Skeletal muscle satellite cell (primary cell): ENCODE data around the gene OR7C1. TPM values are rescaled to one million over a fixed set of nuclear protein-coding genes. Genes with fewer than 3 reads are reported as not detected.

Experiments
- H3K27me3 ChIP-seq: 2 replicates; pipeline ENCODE4 v1.7.0; 2013; ENCODE audit warnings: low read length; ENCODE audit not compliant: control insufficient read depth, insufficient read depth
- H3K36me3 ChIP-seq: 2 replicates; pipeline ENCODE4 v1.7.0; 2013; ENCODE audit warnings: mild to moderate bottlenecking, control low read depth, low read length; ENCODE audit not compliant: insufficient read depth
- H3K4me1 ChIP-seq: 2 replicates; pipeline ENCODE4 v1.7.0; 2013; ENCODE audit warnings: low read length; ENCODE audit not compliant: control insufficient read depth, insufficient read depth
- H3K4me2 ChIP-seq: 2 replicates; pipeline ENCODE4 v1.7.0; 2013; ENCODE audit warnings: mild to moderate bottlenecking, low read length
- H3K4me3 ChIP-seq: 2 replicates; pipeline ENCODE4 v1.7.0; 2013; ENCODE audit warnings: low read length
- H3K9ac ChIP-seq: 2 replicates; pipeline ENCODE4 v1.7.0; 2013; ENCODE audit warnings: mild to moderate bottlenecking, low read depth, low read length, moderate library complexity
- H3K9me3 ChIP-seq: replicated peaks from 2 replicates; pipeline ENCODE4 v1.7.0; 2013; ENCODE audit warnings: mild to moderate bottlenecking, control low read depth, low read length
- total RNA-seq: library from RNA; depleted of rRNA; stranded (reverse); fragments of >200 nt; gene quantifications from 2 replicates; pipeline ENCODE4 v1.2.3, GENCODE V29; 2012; rRNA removed

Gene OR7C1
- under 0.01 TPM in 1 of 2 replicates, not detected in the other for total RNA-seq

DNA sequence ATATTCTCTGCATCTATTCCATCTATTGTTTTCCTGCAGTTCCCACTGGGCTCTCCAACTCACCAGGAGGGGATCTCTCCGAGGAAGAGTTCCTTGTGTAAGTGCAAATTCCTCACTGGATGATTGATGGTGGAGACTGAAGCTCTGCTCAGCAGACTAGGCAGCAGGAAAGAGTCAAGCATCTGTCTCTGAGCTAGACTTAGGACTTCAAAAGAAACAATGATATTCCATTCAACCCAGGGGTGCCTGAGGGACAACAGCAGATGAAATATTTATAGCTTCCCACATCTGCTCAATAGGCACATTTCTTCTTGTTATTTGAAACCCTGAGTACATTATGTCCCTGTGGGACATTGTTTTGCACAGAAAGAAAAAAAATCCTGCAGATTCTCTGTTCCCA, at the start of gene OR7C1, which contains the start of gene OR7A5:
Gene OR7C1 (minus strand): TSS at position 175 of the 400 bp plus-strand sequence. CDS start 35,049 bp downstream, outside the sequence.
Gene OR7A5 (minus strand): TSS at position 175 of the 400 bp plus-strand sequence. CDS start 6,944 bp downstream, outside the sequence.
- H3K4me1 ChIP-seq = no peaks in the 10 kb centered on the region
- no peak within 1 kb of the TSS for H3K4me3 ChIP-seq
- peak within 1 kb of the TSS; percentile 16 for H3K4me2 ChIP-seq
- no peaks in the 10 kb centered on the region for H3K36me3 ChIP-seq
- H3K9me3 ChIP-seq = no peaks in the 10 kb centered on the region
- H3K9ac ChIP-seq = no peak within 1 kb of the TSS
- H3K27me3 ChIP-seq = no peaks in the 10 kb centered on the region

DNA sequence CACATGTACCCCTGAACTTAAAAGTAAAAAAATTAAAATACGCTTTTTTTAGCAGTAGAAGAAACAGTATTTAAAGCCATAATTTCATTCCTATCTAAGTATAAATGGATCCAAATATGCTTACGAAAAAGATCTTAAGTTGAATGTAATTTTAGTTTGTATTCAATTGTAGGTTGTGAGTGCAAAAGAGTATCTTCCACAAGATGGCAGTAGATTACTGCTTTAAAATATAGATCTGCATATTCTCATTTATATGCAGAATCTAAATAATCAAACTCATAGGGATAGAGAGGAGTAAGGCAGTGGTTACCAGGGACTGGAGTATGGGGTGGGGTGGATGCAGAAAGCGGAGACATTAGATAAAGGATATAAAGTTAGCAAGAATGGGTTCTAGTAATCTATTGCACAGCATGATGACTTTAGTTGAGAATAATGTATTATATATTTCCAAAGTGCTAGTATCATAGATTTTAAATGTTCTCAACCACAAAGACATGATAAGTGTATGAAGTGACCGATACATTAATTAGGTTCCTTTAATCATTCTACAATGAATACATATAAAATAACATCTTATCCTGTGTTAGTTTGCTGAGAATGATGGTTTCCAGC, 36.7 kb upstream of the OR7C1 start:
- no peak overlapping the region for H3K9ac ChIP-seq
- H3K4me3 ChIP-seq = no peak overlapping the region
- H3K9me3 ChIP-seq = no peaks in the 10 kb centered on the region
- no peaks in the 10 kb centered on the region for H3K27me3 ChIP-seq
- H3K4me2 ChIP-seq = no peak overlapping the region
- no peaks in the 10 kb centered on the region for H3K4me1 ChIP-seq
- no peaks in the 10 kb centered on the region for H3K36me3 ChIP-seq

DNA sequence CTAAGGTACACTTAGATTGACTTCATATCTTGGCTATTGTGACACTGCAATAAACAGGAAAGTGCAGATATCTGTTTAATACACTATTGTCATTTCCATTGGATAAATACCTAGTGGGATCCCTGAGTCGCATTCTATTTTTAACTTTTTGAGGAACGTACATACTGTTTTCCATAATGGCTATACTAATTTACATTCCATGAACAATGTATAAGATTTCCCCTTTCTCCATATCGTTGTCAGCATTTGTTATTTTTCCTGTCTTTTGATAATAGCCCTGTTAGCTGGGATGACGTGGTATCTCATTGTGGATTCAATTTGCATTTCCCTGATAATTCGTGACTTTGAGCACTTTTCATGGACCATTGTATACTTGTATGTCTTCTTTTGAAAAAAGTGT, 33.5 kb upstream of the OR7C1 start:
- Histone ChIP-seq H3K27me3 (no peaks in the 10 kb centered on the region), H3K9me3 (no peaks in the 10 kb centered on the region), H3K4me2 (no peak overlapping the region), H3K4me1 (no peaks in the 10 kb centered on the region), H3K4me3 (no peak overlapping the region), H3K36me3 (no peaks in the 10 kb centered on the region), H3K9ac (no peak overlapping the region)

DNA sequence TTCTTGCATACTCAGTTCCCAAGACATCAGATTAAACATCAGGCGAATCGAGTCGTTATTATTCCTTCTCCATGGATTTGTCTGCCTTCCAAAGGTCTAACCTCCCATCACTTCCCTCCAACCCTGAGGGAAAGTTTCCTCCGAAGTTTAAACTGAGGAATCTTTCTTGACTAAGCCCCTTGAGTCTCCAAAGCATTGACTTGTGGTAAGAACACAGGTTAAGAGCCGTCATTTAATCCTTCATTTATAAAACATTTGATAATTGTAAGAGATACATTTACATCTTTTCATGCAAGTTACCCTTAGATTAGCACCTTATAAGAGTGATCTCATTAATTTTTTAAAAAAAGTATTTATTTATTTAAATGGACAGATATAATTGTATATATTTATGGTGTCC, 13.8 kb upstream of the OR7C1 start, which contains the start of gene OR7A10:
Gene OR7A10 (minus strand): TSS at position 101 of the 400 bp plus-strand sequence. CDS start 7,045 bp downstream, outside the sequence.
- Histone ChIP-seq H3K4me3 (no peak within 1 kb of the TSS), H3K27me3 (no peaks in the 10 kb centered on the region), H3K9ac (no peak within 1 kb of the TSS), H3K4me2 (no peak within 1 kb of the TSS), H3K36me3 (no peaks in the 10 kb centered on the region), H3K4me1 (peaks cover 3% of the 10 kb centered on the region), H3K9me3 (no peaks in the 10 kb centered on the region)

DNA sequence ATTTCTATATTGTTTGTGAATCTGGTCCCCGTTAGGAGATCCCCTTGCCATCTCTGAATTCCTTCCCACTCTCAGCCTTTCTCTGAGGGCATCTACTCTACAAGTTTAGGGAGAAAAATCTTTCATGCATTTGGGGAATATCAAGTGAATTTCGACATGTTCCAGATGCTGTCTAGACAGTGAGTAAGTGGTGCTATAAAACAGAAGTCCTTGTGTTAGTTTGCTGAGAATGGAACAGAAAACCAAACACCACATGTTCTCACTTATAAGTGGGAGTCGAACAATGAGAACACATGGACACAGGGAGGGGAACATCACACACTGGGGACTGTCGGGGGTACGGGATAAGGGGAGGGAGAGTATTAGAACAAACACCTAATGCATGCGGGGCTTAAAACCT, 8.6 kb upstream of the OR7C1 start:
- Histone ChIP-seq H3K9ac (no peak overlapping the region), H3K36me3 (no peaks in the 10 kb centered on the region), H3K27me3 (no peaks in the 10 kb centered on the region), H3K4me2 (no peak overlapping the region), H3K4me3 (no peak overlapping the region), H3K4me1 (peaks cover 3% of the 10 kb centered on the region), H3K9me3 (no peaks in the 10 kb centered on the region)

DNA sequence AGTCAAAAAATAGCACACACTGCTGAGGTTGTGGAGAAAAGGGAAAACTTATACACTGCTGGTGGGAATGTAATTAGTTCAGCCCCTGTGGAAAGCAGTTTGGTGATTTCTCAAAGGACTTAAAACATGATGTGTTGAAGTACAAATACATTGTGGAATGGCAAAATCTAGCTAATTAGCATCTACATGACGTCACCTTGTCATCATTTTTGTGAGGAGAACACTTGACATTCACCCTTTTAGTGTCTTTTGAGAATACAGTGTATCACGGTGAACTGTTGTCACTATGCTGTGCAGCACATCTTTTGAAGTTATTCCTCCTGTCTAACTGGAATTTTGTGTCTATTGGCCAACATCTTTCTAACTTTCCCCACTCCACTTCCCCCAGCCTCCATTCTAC, 8.2 kb upstream of the OR7C1 start:
- Histone ChIP-seq H3K4me3 (no peak overlapping the region), H3K4me2 (no peak overlapping the region), H3K27me3 (no peaks in the 10 kb centered on the region), H3K36me3 (no peaks in the 10 kb centered on the region), H3K9ac (no peak overlapping the region), H3K4me1 (peaks cover 3% of the 10 kb centered on the region), H3K9me3 (no peaks in the 10 kb centered on the region)

DNA sequence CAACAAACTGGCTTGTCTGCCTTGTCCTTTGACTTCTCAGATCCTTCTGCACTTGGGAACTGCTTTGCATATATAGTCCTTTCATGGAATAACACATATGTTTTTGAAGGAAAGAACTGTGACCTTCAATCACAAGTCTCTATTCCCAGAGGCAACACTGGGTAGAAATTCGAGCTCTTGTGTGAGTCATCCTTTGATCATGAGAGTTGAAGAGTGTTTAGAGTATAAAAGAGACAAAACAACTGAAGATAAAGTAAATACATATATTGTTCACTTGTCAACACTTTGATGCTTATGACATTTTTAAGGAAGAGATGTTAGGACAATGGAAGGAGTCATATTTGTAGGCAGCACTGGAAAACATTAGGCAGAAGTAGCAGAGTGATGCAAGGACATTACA, 5.2 kb upstream of the OR7C1 start:
- Histone ChIP-seq H3K9ac (no peak overlapping the region), H3K27me3 (no peaks in the 10 kb centered on the region), H3K9me3 (no peaks in the 10 kb centered on the region), H3K4me3 (no peak overlapping the region), H3K4me2 (no peak overlapping the region), H3K36me3 (no peaks in the 10 kb centered on the region), H3K4me1 (peaks cover 3% of the 10 kb centered on the region)

DNA sequence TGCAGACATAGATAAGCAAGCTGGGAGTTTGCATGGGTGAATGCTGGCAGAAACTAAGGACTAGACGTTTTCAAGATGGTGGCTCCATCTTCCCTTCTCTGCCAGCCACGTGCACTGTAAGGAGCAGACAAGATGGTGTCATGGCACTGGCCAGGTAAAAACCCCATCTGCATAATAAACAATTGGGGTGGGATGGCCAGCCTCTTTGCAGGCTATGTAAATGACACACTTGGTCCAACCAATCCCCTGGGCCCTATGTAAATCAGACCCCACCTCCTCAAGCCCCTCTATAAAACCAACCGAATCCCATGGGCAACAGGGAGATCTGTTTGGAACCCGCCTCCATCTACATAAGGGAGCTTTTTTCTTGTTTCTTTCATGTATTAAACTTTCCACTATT, 2.4 kb upstream of the OR7C1 start:
- no peaks in the 10 kb centered on the region for H3K27me3 ChIP-seq
- no peak overlapping the region for H3K4me3 ChIP-seq
- H3K4me2 ChIP-seq = no peak overlapping the region
- no peaks in the 10 kb centered on the region for H3K4me1 ChIP-seq
- H3K9me3 ChIP-seq = no peaks in the 10 kb centered on the region
- no peaks in the 10 kb centered on the region for H3K36me3 ChIP-seq
- H3K9ac ChIP-seq = no peak overlapping the region

DNA sequence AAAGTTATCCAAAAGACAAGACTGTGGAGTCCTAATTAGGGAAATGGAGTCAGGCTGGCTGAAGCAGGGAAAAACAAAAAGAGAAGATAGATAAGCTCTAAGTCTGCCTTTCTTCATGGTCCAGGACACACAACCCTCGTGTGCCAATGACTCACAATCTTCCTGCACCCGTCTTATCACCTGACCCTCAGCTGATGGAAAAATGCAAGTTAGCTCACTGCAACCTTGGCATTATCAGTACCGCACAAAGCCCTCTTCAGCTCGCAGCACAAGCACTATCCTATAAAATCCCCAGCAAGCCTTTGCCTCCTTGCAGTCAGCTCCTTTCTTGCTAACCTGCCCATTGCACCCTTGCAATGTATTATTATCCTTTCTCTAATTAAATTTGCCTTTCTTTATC, 4.3 kb downstream of the OR7C1 start:
- H3K9ac ChIP-seq = no peak overlapping the region

DNA sequence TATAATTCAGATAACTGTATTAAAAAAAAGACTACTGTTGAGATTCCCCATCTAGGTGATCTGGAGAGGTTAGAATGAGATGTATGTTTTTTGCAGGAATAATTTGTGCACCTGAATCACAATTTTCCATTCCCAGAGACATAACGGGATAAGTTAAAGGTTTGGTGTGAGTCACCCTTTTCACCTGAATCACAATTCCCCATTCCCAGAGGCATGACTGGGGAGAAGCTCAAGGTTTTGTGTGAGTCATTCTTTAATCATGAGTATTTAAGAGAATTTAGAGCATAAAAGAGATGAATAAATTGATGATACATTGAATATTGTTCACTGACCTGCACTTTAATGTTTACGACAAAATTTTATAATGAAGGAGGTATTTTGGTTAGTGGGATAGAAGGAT, 9.0 kb downstream of the OR7C1 start:
- no peaks in the 10 kb centered on the region for H3K36me3 ChIP-seq
- no peaks in the 10 kb centered on the region for H3K9me3 ChIP-seq
- H3K27me3 ChIP-seq = no peaks in the 10 kb centered on the region
- H3K4me2 ChIP-seq = no peak overlapping the region
- no peak overlapping the region for H3K4me3 ChIP-seq
- H3K9ac ChIP-seq = no peak overlapping the region
- H3K4me1 ChIP-seq = no peaks in the 10 kb centered on the region

More for the DNA sequence above, 4.3 kb downstream of the OR7C1 start:
- Histone ChIP-seq H3K27me3 (no peaks in the 10 kb centered on the region), H3K4me1 (no peaks in the 10 kb centered on the region), H3K36me3 (no peaks in the 10 kb centered on the region), H3K9me3 (no peaks in the 10 kb centered on the region), H3K4me2 (no peak overlapping the region), H3K4me3 (no peak overlapping the region)

DNA sequence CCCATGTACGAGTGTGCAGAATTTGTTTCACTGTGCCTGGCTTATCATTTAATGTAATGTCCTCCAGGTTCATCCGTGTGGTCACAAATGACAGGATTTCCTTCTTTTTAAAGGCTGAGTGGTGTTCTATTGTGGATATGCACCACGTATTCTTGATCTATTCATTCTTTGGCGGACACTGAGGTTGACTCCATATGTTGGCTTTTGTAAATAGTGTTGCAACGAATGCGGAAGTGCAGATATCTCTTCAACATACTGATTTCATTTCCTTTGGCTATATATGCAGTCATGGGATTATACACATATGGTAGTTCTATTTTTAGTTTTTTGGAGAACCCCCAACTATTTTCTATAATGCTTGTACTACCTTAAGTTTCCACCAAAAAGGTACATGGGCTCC, 13.0 kb downstream of the OR7C1 start:
- H3K4me1 ChIP-seq = no peaks in the 10 kb centered on the region
- H3K4me3 ChIP-seq = no peak overlapping the region
- H3K9ac ChIP-seq = no peak overlapping the region
- no peaks in the 10 kb centered on the region for H3K27me3 ChIP-seq
- no peaks in the 10 kb centered on the region for H3K9me3 ChIP-seq
- H3K36me3 ChIP-seq = no peaks in the 10 kb centered on the region
- H3K4me2 ChIP-seq = no peak overlapping the region

DNA sequence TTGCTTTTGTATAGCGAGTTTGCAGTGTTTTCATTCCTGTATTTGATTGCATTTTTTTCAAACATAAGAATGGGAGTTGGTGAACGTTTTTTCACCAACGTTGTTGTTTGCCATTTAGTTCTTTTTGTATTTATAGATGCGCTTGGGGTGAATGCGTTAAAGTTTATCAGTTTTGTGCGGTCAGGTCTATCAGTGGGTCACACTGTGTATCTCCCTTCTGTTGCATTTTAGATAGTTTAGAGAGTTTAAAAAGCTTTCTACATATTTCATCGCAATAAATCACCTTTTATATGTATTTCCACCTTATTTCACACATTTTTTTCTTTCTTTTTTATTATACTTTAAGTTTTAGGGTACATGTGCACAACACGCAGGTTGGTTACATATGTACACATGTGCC, 16.4 kb downstream of the OR7C1 start:
- Histone ChIP-seq H3K4me1 (no peaks in the 10 kb centered on the region), H3K9ac (no peak overlapping the region), H3K36me3 (no peaks in the 10 kb centered on the region), H3K4me3 (no peak overlapping the region), H3K9me3 (no peaks in the 10 kb centered on the region), H3K4me2 (no peak overlapping the region), H3K27me3 (no peaks in the 10 kb centered on the region)
